Keratinocyte (primary cell): ENCODE results near the gene CFAP45. TPM values are rescaled to one million over a fixed set of nuclear protein-coding genes. Genes with fewer than 3 reads are reported as not detected.

Experiments used
- DNase-seq: peaks from one replicate; pipeline ENCODE4 v3.0.0-alpha.2; 2011; ENCODE audit warnings: low read depth, missing footprints, low spot score
- FAIRE-seq: peaks from 2 replicates; lab custom pipeline; 2011; peaks lifted over from hg19 to GRCh38; lab: Jason Lieb, UNC
- H2AFZ ChIP-seq: 2 replicates; pipeline ENCODE4 v1.6.0; 2012; ENCODE audit warnings: low read length, control low read depth, inconsistent platforms; ENCODE audit not compliant: control insufficient read depth
- H3K27ac ChIP-seq: 2 replicates; pipeline ENCODE4 v1.5.1; 2011; ENCODE audit warnings: low read length; ENCODE audit not compliant: control insufficient read depth, insufficient read depth
- H3K27me3 ChIP-seq: 3 replicates; pipeline ENCODE4 v1.6.0; 2011; ENCODE audit warnings: low read length; ENCODE audit not compliant: control insufficient read depth, insufficient read depth; ENCODE audit errors: extremely low read depth
- H3K36me3 ChIP-seq, 2 experiments: 2 replicates in 1 of 2; 3 replicates in 1 of 2; pipeline ENCODE4 v1.5.1; 2011; ENCODE audit warnings: low read length in 2 of 2, mild to moderate bottlenecking in 1 of 2; ENCODE audit not compliant: control insufficient read depth in 2 of 2, insufficient read depth in 2 of 2; ENCODE audit errors: extremely low read depth in 1 of 2
- H3K4me1 ChIP-seq: 3 replicates; pipeline ENCODE4 v1.5.1; 2011; ENCODE audit warnings: low read length; ENCODE audit not compliant: control insufficient read depth, insufficient read depth; ENCODE audit errors: extremely low read depth
- H3K4me2 ChIP-seq: 3 replicates; pipeline ENCODE4 v1.6.0; 2011; ENCODE audit warnings: low read depth, low read length; ENCODE audit not compliant: control insufficient read depth, insufficient read depth; ENCODE audit errors: extremely low read depth
- H3K4me3 ChIP-seq, 3 experiments: fragments of 200-600 bp in 1 of 3; sonication (generic) in 1 of 3; 2 replicates in 2 of 3; 3 replicates in 1 of 3; pipeline ENCODE4 v1.5.1; 2011 to 2016; ENCODE audit warnings: low read length in 3 of 3, mild to moderate bottlenecking in 3 of 3, control low read depth in 2 of 3, inconsistent platforms in 1 of 3, low read depth in 1 of 3, mixed read lengths in 1 of 3, mixed run types in 1 of 3, moderate library complexity in 1 of 3; ENCODE audit not compliant: control insufficient read depth in 2 of 3, insufficient read depth in 2 of 3; ENCODE audit errors: extremely low read depth in 1 of 3
- H3K79me2 ChIP-seq: 2 replicates; pipeline ENCODE4 v1.6.0; 2012; ENCODE audit warnings: low read length; ENCODE audit not compliant: control insufficient read depth, insufficient read depth
- H3K9ac ChIP-seq: 3 replicates; pipeline ENCODE4 v1.6.0; 2011; ENCODE audit warnings: low read length; ENCODE audit not compliant: control insufficient read depth, insufficient read depth; ENCODE audit errors: extremely low read depth
- H3K9me1 ChIP-seq: 3 replicates; pipeline ENCODE4 v1.6.0; 2011; ENCODE audit warnings: low read length; ENCODE audit not compliant: control insufficient read depth, insufficient read depth; ENCODE audit errors: extremely low read depth
- H3K9me3 ChIP-seq: 2 replicates; pipeline ENCODE4 v1.5.1; 2012; ENCODE audit warnings: low read depth, low read length; ENCODE audit not compliant: control insufficient read depth
- H4K20me1 ChIP-seq: 3 replicates; pipeline ENCODE4 v1.6.0; 2011; ENCODE audit warnings: low read length; ENCODE audit not compliant: control insufficient read depth, insufficient read depth; ENCODE audit errors: extremely low read depth
- CTCF ChIP-seq, 3 experiments: IDR thresholded peaks in 1 of 3; conservative IDR thresholded peaks in 1 of 3; optimal IDR thresholded peaks in 1 of 3; 2 replicates in 2 of 3; 3 replicates in 1 of 3; pipeline versions ENCODE3 to v1.5.1; 2011; ENCODE audit warnings: low read length in 3 of 3, mild to moderate bottlenecking in 3 of 3, moderate library complexity in 2 of 3, control low read depth in 1 of 3, inconsistent platforms in 1 of 3; ENCODE audit not compliant: insufficient read depth in 2 of 3; ENCODE audit errors: extremely low read depth in 1 of 3
- EZH2 ChIP-seq: IDR thresholded peaks from one replicate; pipeline ENCODE4 v1.6.1; 2012; ENCODE audit warnings: inconsistent platforms, mild to moderate bottlenecking, low read length, moderate library complexity
- dilution Hi-C: fragments of 300-500 bp; cut with MboI; formaldehyde crosslinking; loops from one replicate; pipeline ENCODE4 v1.7.0; 2020; ENCODE audit warnings: low sequenced_read_pairs; ENCODE audit not compliant: extremely low pct_ligation_motif_present
- polyA plus RNA-seq, 5 experiments: library from polyadenylated mRNA; depleted of rRNA in 3 of 5; stranded (reverse) in 3 of 5; stranded (forward) in 1 of 5; unstranded in 1 of 5; fragments of >200 nt; gene quantifications; 1 replicate in 1 of 5; 2 replicates in 3 of 5; 3 replicates in 1 of 5; pipeline versions ENCODE4 v1.2.1 to v1.2.3, GENCODE V29; 2011 to 2012; ENCODE audit warnings: missing spikeins in 2 of 5, low read depth in 1 of 5, low replicate concordance in 1 of 5

Gene CFAP45
- polyA plus RNA-seq, 1 donor (not counting 4 experiments of a cell fraction or from before 2014, with no cell fraction given) = 2.3 TPM

GRCh38 chr1:159857889-159858288 lies 42.1 kb downstream of the CFAP45 start:
- peaks cover 27% of the 10 kb centered on the region for H3K4me1 ChIP-seq
- no peaks in the 10 kb centered on the region for H3K27me3 ChIP-seq
- dilution Hi-C loops = no loop called here
- FAIRE-seq = no peak
- no peaks in the 10 kb centered on the region for H3K79me2 ChIP-seq
- H3K9me3 ChIP-seq = no peaks in the 10 kb centered on the region
- no peak overlapping the region for H3K9ac ChIP-seq
- H3K27ac ChIP-seq = no peak overlapping the region
- no peaks in the 10 kb centered on the region for H3K36me3 ChIP-seq
- TF ChIP-seq CTCF (optimal IDR thresholded peaks at IDR 0.05 in 1 of 3, IDR thresholded peaks at IDR 0.05 in 1 of 3, conservative IDR thresholded peaks at IDR 0.05 in 1 of 3; ENCODE audit: extremely low read depth in 1 of 3, insufficient read depth in 2 of 3, low read length in 3 of 3) (no peak), EZH2 (no peak)
- no peak overlapping the region for H3K4me3 ChIP-seq
- H2AFZ ChIP-seq = no peak overlapping the region
- H3K9me1 ChIP-seq = no peaks in the 10 kb centered on the region
- no peaks in the 10 kb centered on the region for H4K20me1 ChIP-seq
- no peak for DNase-seq
- H3K4me2 ChIP-seq = no peak overlapping the region

GRCh38 chr1:159856576-159856975 lies 43.4 kb downstream of the CFAP45 start:
- Histone ChIP-seq H3K9me3 (no peaks in the 10 kb centered on the region), H3K4me1 (peaks cover 26% of the 10 kb centered on the region), H3K9ac (no peak overlapping the region), H2AFZ (no peak overlapping the region), H3K27me3 (no peaks in the 10 kb centered on the region), H3K36me3 (no peaks in the 10 kb centered on the region), H3K79me2 (no peaks in the 10 kb centered on the region), H3K4me3 (no peak overlapping the region), H3K9me1 (no peaks in the 10 kb centered on the region), H4K20me1 (no peaks in the 10 kb centered on the region), H3K27ac (no peak overlapping the region), H3K4me2 (no peak overlapping the region)
- dilution Hi-C loops = no loop called here
- DNase-seq (no peak), FAIRE-seq (no peak)
- TF ChIP-seq EZH2 (no peak), CTCF (optimal IDR thresholded peaks at IDR 0.05 in 1 of 3, IDR thresholded peaks at IDR 0.05 in 1 of 3, conservative IDR thresholded peaks at IDR 0.05 in 1 of 3; ENCODE audit: extremely low read depth in 1 of 3, insufficient read depth in 2 of 3, low read length in 3 of 3) (no peak)
